A549 (cell line): Measurements from ENCODE around the gene DYRK1A. TPM values are rescaled to one million over a fixed set of nuclear protein-coding genes. Genes with fewer than 3 reads are reported as not detected.
"Not testable (repeated sequence)": the region's sequence is repeated elsewhere in the genome, so short reads cannot be mapped to it uniquely, and the experiment has no call there.

Experiments used
- ATAC-seq, 2 experiments: fragments of 200-7000 bp in 1 of 2; fragments of >200 bp in 1 of 2; cut with Nextera tagmentation in 1 of 2; cut with Tn5 transposase in 1 of 2; 3 replicates each; pipeline versions ENCODE4 v1.8.0 to v1.9.1; 2018 to 2020; ENCODE audit warnings: mild to moderate bottlenecking in 1 of 2, moderate library complexity in 1 of 2
- CTCF ChIA-PET: fragments of 300-600 bp; sonication (Branson Sonifier 250); formaldehyde crosslinking; extraction: SDS; loops from one replicate; lab custom pipeline; 2021; ENCODE audit warnings: antibody characterized with exemption, inconsistent platforms; lab: Yijun Ruan, JAX
- POLR2A ChIA-PET: fragments of 350-600 bp; formaldehyde crosslinking; extraction: SDS; loops from one replicate; lab custom pipeline; 2021; ENCODE audit warnings: antibody characterized with exemption, inconsistent platforms; lab: Yijun Ruan, JAX
- DNase-seq, 2 experiments: peaks; one replicate each; pipeline versions ENCODE4 v3.0.0 to v3.0.0-alpha.2; 2011 to 2016; ENCODE audit warnings: low read depth in 1 of 2, low spot score in 1 of 2
- FAIRE-seq: peaks from 2 replicates; lab custom pipeline; 2011; peaks lifted over from hg19 to GRCh38; lab: Jason Lieb, UNC
- H3K27ac ChIP-seq, 2 experiments: fragments of >200 bp; sonication (Bioruptor Twin); formaldehyde crosslinking; 3 replicates each; pipeline ENCODE4 v1.5.1; 2016 to 2017
- H3K4me1 ChIP-seq: fragments of >200 bp; sonication (Bioruptor Twin); formaldehyde crosslinking; 3 replicates; pipeline ENCODE4 v1.6.1; 2016
- H3K4me2 ChIP-seq: fragments of >200 bp; sonication (Bioruptor Twin); formaldehyde crosslinking; 3 replicates; pipeline ENCODE4 v1.6.1; 2016
- H3K4me3 ChIP-seq: fragments of >200 bp; sonication (Bioruptor Twin); formaldehyde crosslinking; 3 replicates; pipeline ENCODE4 v1.5.1; 2016
- H3K9me3 ChIP-seq: fragments of >200 bp; sonication (Bioruptor Twin); formaldehyde crosslinking; 3 replicates; pipeline ENCODE4 v1.6.1; 2016
- BHLHE40 ChIP-seq: IDR thresholded peaks from 2 replicates; pipeline ENCODE4 v1.6.1; 2012; ENCODE audit warnings: low read depth, low read length, inconsistent platforms
- CBX2 ChIP-seq: fragments of 200-600 bp; sonication (generic); IDR thresholded peaks from 2 replicates; pipeline ENCODE4 v1.6.1; 2016; ENCODE audit warnings: low read depth, mild to moderate bottlenecking, borderline replicate concordance
- CHD2 ChIP-seq: fragments of 150-350 bp; IDR thresholded peaks from 2 replicates; pipeline ENCODE4 v1.6.1; 2014; ENCODE audit warnings: low read length; ENCODE audit not compliant: partially characterized antibody
- CHD4 ChIP-seq: fragments of 200-600 bp; sonication (generic); IDR thresholded peaks from 2 replicates; pipeline ENCODE4 v1.6.1; 2016; ENCODE audit warnings: antibody characterized with exemption, mild to moderate bottlenecking, borderline replicate concordance
- EHMT2 ChIP-seq: fragments of 200-600 bp; sonication (generic); IDR thresholded peaks from 2 replicates; pipeline ENCODE4 v1.6.1; 2016; ENCODE audit warnings: antibody characterized with exemption, low read depth, mild to moderate bottlenecking, moderate library complexity
- ESRRA ChIP-seq: fragments of 150-350 bp; IDR thresholded peaks from 2 replicates; pipeline ENCODE4 v1.6.1; 2014; ENCODE audit warnings: mild to moderate bottlenecking, low read length, borderline replicate concordance
- FOSB ChIP-seq: fragments of 250-450 bp; sonication (Bioruptor Pico); IDR thresholded peaks from 2 replicates; pipeline ENCODE4 v1.5.0; 2020; ENCODE audit warnings: mild to moderate bottlenecking, moderate library complexity
- HOXA7 ChIP-seq: fragments of 250-450 bp; sonication (Bioruptor Pico); IDR thresholded peaks from 2 replicates; pipeline ENCODE4 v1.5.0; 2020; ENCODE audit warnings: mild to moderate bottlenecking, moderate library complexity
- HOXB13 ChIP-seq: fragments of 250-450 bp; sonication (Bioruptor Pico); IDR thresholded peaks from 2 replicates; pipeline ENCODE4 v1.5.0; 2020; ENCODE audit warnings: low read depth, mild to moderate bottlenecking, moderate library complexity
- HOXB5 ChIP-seq: fragments of 250-450 bp; sonication (Bioruptor Pico); IDR thresholded peaks from 2 replicates; pipeline ENCODE4 v1.5.0; 2020; ENCODE audit warnings: mild to moderate bottlenecking, moderate library complexity
- JUN ChIP-seq, 2 experiments: fragments of >200 bp; sonication (Bioruptor Twin); formaldehyde crosslinking; IDR thresholded peaks; 2 replicates in 1 of 2; 3 replicates in 1 of 2; pipeline ENCODE4 v1.6.1; 2016 to 2017
- JUNB ChIP-seq: fragments of >200 bp; sonication (Bioruptor Twin); formaldehyde crosslinking; IDR thresholded peaks from 2 replicates; pipeline ENCODE4 v1.6.1; 2016
- KDM1A ChIP-seq: fragments of 200-600 bp; sonication (generic); IDR thresholded peaks from 2 replicates; pipeline ENCODE4 v1.6.1; 2016; ENCODE audit warnings: low read depth, mild to moderate bottlenecking
- KDM5A ChIP-seq: fragments of 200-600 bp; sonication (generic); IDR thresholded peaks from 2 replicates; pipeline ENCODE4 v1.6.1; 2016; ENCODE audit warnings: antibody characterized with exemption, mild to moderate bottlenecking
- MAZ ChIP-seq: fragments of 150-350 bp; IDR thresholded peaks from 2 replicates; pipeline ENCODE4 v1.6.1; 2014; ENCODE audit warnings: antibody characterized with exemption, low read depth, low read length, borderline replicate concordance
- MYC ChIP-seq: IDR thresholded peaks from 2 replicates; pipeline ENCODE4 v1.6.1; 2012; ENCODE audit warnings: mild to moderate bottlenecking, inconsistent platforms, low read length, improper control_type of control experiment, borderline replicate concordance
- NFE2L2 ChIP-seq: fragments of 150-350 bp; conservative IDR thresholded peaks from 2 replicates; pipeline ENCODE4 v1.6.1; 2014; ENCODE audit warnings: low read length
- NR3C1 ChIP-seq: fragments of >200 bp; sonication (Bioruptor Twin); formaldehyde crosslinking; IDR thresholded peaks from 3 replicates; pipeline ENCODE4 v1.6.1; 2017
- RARB ChIP-seq: fragments of 250-450 bp; sonication (Bioruptor Pico); IDR thresholded peaks from 2 replicates; pipeline ENCODE4 v1.8.0; 2021; ENCODE audit warnings: mild to moderate bottlenecking, moderate library complexity
- RCOR1 ChIP-seq: fragments of 150-350 bp; IDR thresholded peaks from 2 replicates; pipeline ENCODE4 v1.6.1; 2014; ENCODE audit warnings: antibody characterized with exemption, low read length, low read depth
- SMC3 ChIP-seq: fragments of >200 bp; sonication (Bioruptor Twin); formaldehyde crosslinking; IDR thresholded peaks from 3 replicates; pipeline ENCODE4 v1.6.1; 2018; ENCODE audit warnings: inconsistent platforms
- SREBF2 ChIP-seq: fragments of 450-650 bp; IDR thresholded peaks from 2 replicates; pipeline ENCODE4 v1.6.1; 2014; ENCODE audit warnings: mild to moderate bottlenecking, moderate library complexity
- TFCP2L1 ChIP-seq: fragments of 250-450 bp; sonication (Bioruptor Pico); IDR thresholded peaks from 2 replicates; pipeline ENCODE4 v1.5.0; 2021; ENCODE audit warnings: mild to moderate bottlenecking
- ZFP36 ChIP-seq: fragments of 450-650 bp; IDR thresholded peaks from 2 replicates; pipeline ENCODE4 v1.6.1; 2014; ENCODE audit warnings: borderline replicate concordance; ENCODE audit not compliant: partially characterized antibody
- WGBS: methylation state at CpG from one replicate; pipeline ENCODE4 v1.1.6; 2017; ENCODE audit errors: missing lambda C conversion rate; 5-methylcytosine and 5-hydroxymethylcytosine counted together
- polyA plus RNA-seq, 4 experiments: library from polyadenylated mRNA; depleted of rRNA in 3 of 4; stranded (reverse); fragments of >200 nt; fragmentation: RNase III in 1 of 4; extraction: RNeasy Plus Mini Kit Qiagen cat#74134 plus additional on column Dnase treatment in 1 of 4; gene quantifications; 2 replicates in 3 of 4; 3 replicates in 1 of 4; pipeline ENCODE4 v1.2.3, GENCODE V29; 2011 to 2017
- TF ChIP-seq, protein P1 (sequence below): fragments of 250-450 bp; sonication (Bioruptor Pico); IDR thresholded peaks from 2 replicates; pipeline ENCODE4 v1.5.0; 2020; ENCODE audit warnings: low read depth, mild to moderate bottlenecking, moderate library complexity
- TF ChIP-seq, protein P2 (sequence below): fragments of >200 bp; sonication (Bioruptor Twin); formaldehyde crosslinking; IDR thresholded peaks from 3 replicates; pipeline ENCODE4 v1.5.1; 2016
- TF ChIP-seq, protein P3 (sequence below): IDR thresholded peaks from 2 replicates; pipeline ENCODE4 v1.6.1; 2012

Gene DYRK1A
- polyA plus RNA-seq, 2 of the 4 experiments (the other 2 are of a cell fraction), result 12.7 to 29.4 TPM

DNA sequence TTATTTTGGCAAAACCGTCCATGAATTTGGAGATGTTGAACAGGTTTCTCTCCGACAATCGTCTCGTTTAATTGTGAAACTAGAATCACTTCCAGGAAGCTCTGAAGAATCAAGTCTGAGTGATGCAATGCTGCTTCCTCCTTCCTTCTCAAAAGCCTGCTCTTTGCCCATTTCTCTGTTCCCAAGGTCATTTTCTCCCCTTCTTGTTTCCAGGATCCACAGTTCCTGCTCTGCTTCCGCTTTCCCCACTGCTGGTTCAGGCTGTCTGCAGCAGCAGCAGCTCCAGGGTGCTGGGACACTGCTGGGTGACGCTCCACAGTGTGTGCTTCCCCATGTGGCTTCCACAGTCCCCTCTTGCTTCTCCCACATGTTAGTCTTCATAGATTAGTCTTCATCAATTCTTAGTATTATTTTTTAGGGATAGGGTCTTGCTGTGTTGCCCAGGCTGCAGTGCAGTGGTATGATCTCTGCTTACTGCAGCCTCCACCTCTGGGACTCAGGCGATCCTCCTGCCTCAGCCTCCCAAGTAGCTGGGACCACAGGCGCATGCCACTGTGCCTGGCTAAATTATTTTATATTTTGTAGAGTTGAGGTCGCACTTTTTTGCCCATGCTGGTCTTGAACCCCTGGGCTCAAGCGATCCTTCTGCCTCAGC is 156.2 kb downstream of the DYRK1A start:
- no peak for TF ChIP-seq BHLHE40
- no peak for TF ChIP-seq CHD2
- TF ChIP-seq NFE2L2, result no peak
- TF ChIP-seq EHMT2, result no peak
- TF ChIP-seq SMC3, result no peak
- TF ChIP-seq, protein P1, sequence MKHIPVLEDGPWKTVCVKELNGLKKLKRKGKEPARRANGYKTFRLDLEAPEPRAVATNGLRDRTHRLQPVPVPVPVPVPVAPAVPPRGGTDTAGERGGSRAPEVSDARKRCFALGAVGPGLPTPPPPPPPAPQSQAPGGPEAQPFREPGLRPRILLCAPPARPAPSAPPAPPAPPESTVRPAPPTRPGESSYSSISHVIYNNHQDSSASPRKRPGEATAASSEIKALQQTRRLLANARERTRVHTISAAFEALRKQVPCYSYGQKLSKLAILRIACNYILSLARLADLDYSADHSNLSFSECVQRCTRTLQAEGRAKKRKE (CRISPR knock-in tag), result no peak
- TF ChIP-seq JUNB, result no peak
- TF ChIP-seq, protein P2, sequence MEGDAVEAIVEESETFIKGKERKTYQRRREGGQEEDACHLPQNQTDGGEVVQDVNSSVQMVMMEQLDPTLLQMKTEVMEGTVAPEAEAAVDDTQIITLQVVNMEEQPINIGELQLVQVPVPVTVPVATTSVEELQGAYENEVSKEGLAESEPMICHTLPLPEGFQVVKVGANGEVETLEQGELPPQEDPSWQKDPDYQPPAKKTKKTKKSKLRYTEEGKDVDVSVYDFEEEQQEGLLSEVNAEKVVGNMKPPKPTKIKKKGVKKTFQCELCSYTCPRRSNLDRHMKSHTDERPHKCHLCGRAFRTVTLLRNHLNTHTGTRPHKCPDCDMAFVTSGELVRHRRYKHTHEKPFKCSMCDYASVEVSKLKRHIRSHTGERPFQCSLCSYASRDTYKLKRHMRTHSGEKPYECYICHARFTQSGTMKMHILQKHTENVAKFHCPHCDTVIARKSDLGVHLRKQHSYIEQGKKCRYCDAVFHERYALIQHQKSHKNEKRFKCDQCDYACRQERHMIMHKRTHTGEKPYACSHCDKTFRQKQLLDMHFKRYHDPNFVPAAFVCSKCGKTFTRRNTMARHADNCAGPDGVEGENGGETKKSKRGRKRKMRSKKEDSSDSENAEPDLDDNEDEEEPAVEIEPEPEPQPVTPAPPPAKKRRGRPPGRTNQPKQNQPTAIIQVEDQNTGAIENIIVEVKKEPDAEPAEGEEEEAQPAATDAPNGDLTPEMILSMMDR, result no peak
- TF ChIP-seq HOXB5 (CRISPR knock-in tag), result no peak
- no peak for TF ChIP-seq MAZ
- TF ChIP-seq ZFP36, result no peak
- TF ChIP-seq KDM1A, result no peak
- TF ChIP-seq, protein P3, sequence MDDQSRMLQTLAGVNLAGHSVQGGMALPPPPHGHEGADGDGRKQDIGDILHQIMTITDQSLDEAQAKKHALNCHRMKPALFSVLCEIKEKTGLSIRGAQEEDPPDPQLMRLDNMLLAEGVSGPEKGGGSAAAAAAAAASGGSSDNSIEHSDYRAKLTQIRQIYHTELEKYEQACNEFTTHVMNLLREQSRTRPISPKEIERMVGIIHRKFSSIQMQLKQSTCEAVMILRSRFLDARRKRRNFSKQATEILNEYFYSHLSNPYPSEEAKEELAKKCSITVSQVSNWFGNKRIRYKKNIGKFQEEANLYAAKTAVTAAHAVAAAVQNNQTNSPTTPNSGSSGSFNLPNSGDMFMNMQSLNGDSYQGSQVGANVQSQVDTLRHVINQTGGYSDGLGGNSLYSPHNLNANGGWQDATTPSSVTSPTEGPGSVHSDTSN, result no peak
- TF ChIP-seq NR3C1, result no peak
- no peak for TF ChIP-seq FOSB
- TF ChIP-seq SREBF2, result no peak
- TF ChIP-seq CHD4, result no peak
- TF ChIP-seq HOXB13 (CRISPR knock-in tag), result no peak
- no peak for TF ChIP-seq KDM5A
- Histone ChIP-seq H3K27ac (no peak overlapping the region), H3K4me2 (no peak overlapping the region), H3K9me3 (no peaks in the 10 kb centered on the region), H3K4me1 (no peaks in the 10 kb centered on the region), H3K4me3 (no peak overlapping the region)
- ATAC-seq (no peak), FAIRE-seq (no peak), DNase-seq (no peak)
- WGBS, result 94% methylated on average over 8 of the region's 10 CpGs
- ChIA-PET POLR2A (no interaction called here), CTCF (interaction anchor here (1.2 kb wide), 1 partner anchor 41 kb away, joined by 5 read pairs; no protein-coding TSS in a partner anchor)

GRCh38 chr21:37524944-37525343 is 158.4 kb downstream of the DYRK1A start:
- H3K4me1 ChIP-seq, CTCF ChIA-PET, FAIRE-seq, H3K9me3 ChIP-seq, POLR2A ChIA-PET, DNase-seq, H3K4me2 ChIP-seq, ATAC-seq, H3K4me3 ChIP-seq, H3K27ac ChIP-seq: not testable (repeated sequence)
- WGBS, result 92% methylated on average over 5 of the region's 5 CpGs

- no peak overlapping the region for H3K4me3 ChIP-seq
- POLR2A ChIA-PET, result no interaction called here
- FAIRE-seq, result no peak
- TF ChIP-seq MYC (no peak), JUNB (no peak), EHMT2 (no peak), RCOR1 (no peak), TFCP2L1 (CRISPR knock-in tag) (no peak), JUN (IDR thresholded peaks at IDR 0.05) (no peak), RARB (CRISPR knock-in tag) (no peak), CBX2 (no peak), HOXA7 (CRISPR knock-in tag) (no peak), ESRRA (no peak), NFE2L2 (no peak)
- TF ChIP-seq, protein P2, result no peak
- TF ChIP-seq, all 56 proteins: peak for 0
- 91% methylated on average over 2 of the region's 2 CpGs for WGBS
- no peak for ATAC-seq
- no peak overlapping the region for H3K4me2 ChIP-seq
- H3K27ac ChIP-seq, result no peak overlapping the region
- H3K9me3 ChIP-seq, result no peaks in the 10 kb centered on the region
- DNase-seq, result no peak
- no peaks in the 10 kb centered on the region for H3K4me1 ChIP-seq
- CTCF ChIA-PET, result interaction anchor here (0.6 to 1.0 kb wide), 2 partner anchors 39 to 827 kb away, joined by 3 to 4 read pairs; no protein-coding TSS in a partner anchor
Observed at GRCh38 chr21:37525810-37526209, 159.2 kb downstream of the DYRK1A start.
